ENCODE measurements around the gene PSMC5.

PSMC5 gene

GRCh38 chr17:63830278-63830677 is 3.0 kb downstream of the PSMC5 start:
- peaks cover 23% of the 10 kb centered on the region for H3K79me2 ChIP-seq (ENCODE audit: insufficient read depth, low read length)
- TF ChIP-seq EZH2 (IDR thresholded peaks at IDR 0.05; ENCODE audit: borderline replicate concordance, low read length) (no peak), CTCF (IDR thresholded peaks at IDR 0.05; ENCODE audit: low read length) (no peak)
- peaks cover 73% of the 10 kb centered on the region for H3K36me3 ChIP-seq (ENCODE audit: insufficient read depth, low read length)
- peaks cover 24% of the 10 kb centered on the region for H3K4me1 ChIP-seq (ENCODE audit: insufficient read depth, low read length, severe bottlenecking)
- no peak overlapping the region for H3K4me3 ChIP-seq (ENCODE audit: low read depth, low read length, poor library complexity, severe bottlenecking)
- no peak overlapping the region for H3K27ac ChIP-seq (ENCODE audit: low read depth, low read length, poor library complexity, severe bottlenecking)
- no peak overlapping the region for H2AFZ ChIP-seq (ENCODE audit: low read length)
- H3F3A ChIP-seq (ENCODE audit: insufficient read depth, low read length) = no peaks in the 10 kb centered on the region
- no peak overlapping the region for H3K4me2 ChIP-seq (ENCODE audit: low read length)
- no peaks in the 10 kb centered on the region for H4K20me1 ChIP-seq (ENCODE audit: insufficient read depth, low read length)
- no peaks in the 10 kb centered on the region for H3K27me3 ChIP-seq (ENCODE audit: insufficient read depth, low read length)
- H3K9me3 ChIP-seq (ENCODE audit: low read length) = no peaks in the 10 kb centered on the region
- no peaks in the 10 kb centered on the region for H3K9me2 ChIP-seq (ENCODE audit: low read depth, low read length)
- no peak overlapping the region for H3K9ac ChIP-seq (ENCODE audit: low read length)

- H3K79me2 ChIP-seq (ENCODE audit: insufficient read depth, low read length) = peaks cover 21% of the 10 kb centered on the region
- no peaks in the 10 kb centered on the region for H3F3A ChIP-seq (ENCODE audit: insufficient read depth, low read length)
- TF ChIP-seq EZH2 (IDR thresholded peaks at IDR 0.05; ENCODE audit: borderline replicate concordance, low read length) (no peak), CTCF (IDR thresholded peaks at IDR 0.05; ENCODE audit: low read length) (no peak)
- H3K9me3 ChIP-seq (ENCODE audit: low read length) = no peaks in the 10 kb centered on the region
- H3K4me1 ChIP-seq (ENCODE audit: insufficient read depth, low read length, severe bottlenecking) = peaks cover 18% of the 10 kb centered on the region
- H3K4me3 ChIP-seq (ENCODE audit: low read depth, low read length, poor library complexity, severe bottlenecking) = no peak overlapping the region
- no peak overlapping the region for H3K27ac ChIP-seq (ENCODE audit: low read depth, low read length, poor library complexity, severe bottlenecking)
- peaks cover 73% of the 10 kb centered on the region for H3K36me3 ChIP-seq (ENCODE audit: insufficient read depth, low read length)
- H2AFZ ChIP-seq (ENCODE audit: low read length) = no peak overlapping the region
- H3K4me2 ChIP-seq (ENCODE audit: low read length) = no peak overlapping the region
- H3K9ac ChIP-seq (ENCODE audit: low read length) = no peak overlapping the region
- no peaks in the 10 kb centered on the region for H4K20me1 ChIP-seq (ENCODE audit: insufficient read depth, low read length)
- no peaks in the 10 kb centered on the region for H3K9me2 ChIP-seq (ENCODE audit: low read depth, low read length)
- H3K27me3 ChIP-seq (ENCODE audit: insufficient read depth, low read length) = no peaks in the 10 kb centered on the region
Measured at GRCh38 chr17:63830904-63831491, 3.8 kb downstream of the PSMC5 start.

GRCh38 chr17:63831505-63831904 is 4.3 kb downstream of the PSMC5 start:
- no peak overlapping the region for H3K9ac ChIP-seq (ENCODE audit: low read length)
- H2AFZ ChIP-seq (ENCODE audit: low read length) = no peak overlapping the region
- H3K27ac ChIP-seq (ENCODE audit: low read depth, low read length, poor library complexity, severe bottlenecking) = no peak overlapping the region
- no peak overlapping the region for H3K4me2 ChIP-seq (ENCODE audit: low read length)
- H4K20me1 ChIP-seq (ENCODE audit: insufficient read depth, low read length) = no peaks in the 10 kb centered on the region
- peaks cover 16% of the 10 kb centered on the region for H3K79me2 ChIP-seq (ENCODE audit: insufficient read depth, low read length)
- H3F3A ChIP-seq (ENCODE audit: insufficient read depth, low read length) = no peaks in the 10 kb centered on the region
- peaks cover 14% of the 10 kb centered on the region for H3K4me1 ChIP-seq (ENCODE audit: insufficient read depth, low read length, severe bottlenecking)
- no peak overlapping the region for H3K4me3 ChIP-seq (ENCODE audit: low read depth, low read length, poor library complexity, severe bottlenecking)
- no peak for TF ChIP-seq EZH2 (IDR thresholded peaks at IDR 0.05; ENCODE audit: borderline replicate concordance, low read length)
- no peaks in the 10 kb centered on the region for H3K27me3 ChIP-seq (ENCODE audit: insufficient read depth, low read length)
- no peaks in the 10 kb centered on the region for H3K9me3 ChIP-seq (ENCODE audit: low read length)
- no peaks in the 10 kb centered on the region for H3K9me2 ChIP-seq (ENCODE audit: low read depth, low read length)
- peaks cover 78% of the 10 kb centered on the region for H3K36me3 ChIP-seq (ENCODE audit: insufficient read depth, low read length)

GRCh38 chr17:63832014-63832413 is 4.8 kb downstream of the PSMC5 start:
- Histone ChIP-seq H3K9ac (ENCODE audit: low read length) (no peak overlapping the region), H4K20me1 (ENCODE audit: insufficient read depth, low read length) (no peaks in the 10 kb centered on the region), H3K27ac (ENCODE audit: low read depth, low read length, poor library complexity, severe bottlenecking) (no peak overlapping the region), H3K4me3 (ENCODE audit: low read depth, low read length, poor library complexity, severe bottlenecking) (no peak overlapping the region), H3K27me3 (ENCODE audit: insufficient read depth, low read length) (no peaks in the 10 kb centered on the region), H3K4me2 (ENCODE audit: low read length) (no peak overlapping the region), H3F3A (ENCODE audit: insufficient read depth, low read length) (no peaks in the 10 kb centered on the region), H3K36me3 (ENCODE audit: insufficient read depth, low read length) (peaks cover 83% of the 10 kb centered on the region), H3K9me3 (ENCODE audit: low read length) (no peaks in the 10 kb centered on the region), H3K79me2 (ENCODE audit: insufficient read depth, low read length) (peaks cover 15% of the 10 kb centered on the region), H2AFZ (ENCODE audit: low read length) (no peak overlapping the region), H3K4me1 (ENCODE audit: insufficient read depth, low read length, severe bottlenecking) (peaks cover 14% of the 10 kb centered on the region), H3K9me2 (ENCODE audit: low read depth, low read length) (no peaks in the 10 kb centered on the region)
- TF ChIP-seq CTCF (IDR thresholded peaks at IDR 0.05; ENCODE audit: low read length) (no peak), EZH2 (IDR thresholded peaks at IDR 0.05; ENCODE audit: borderline replicate concordance, low read length) (no peak)

Measured in OCI-LY1 (cell line).